GM18499 (cell line): ENCODE measurements around the gene PRAMEF7.
"Not testable (repeated sequence)": the region's sequence is repeated elsewhere in the genome, so short reads cannot be mapped to it uniquely, and the experiment has no call there.

Experiments
- ATAC-seq: cut with Tn5 transposase; IDR thresholded peaks from one replicate; pipeline ENCODE4 v1.9.1; 2021; ENCODE audit warnings: moderate number of reproducible peaks; ENCODE audit not compliant: insufficient read depth, unreplicated experiment

Gene PRAMEF7

GRCh38 chr1:12916310-12916709 is at the start of gene PRAMEF7:
Gene PRAMEF7 (plus strand): TSS chr1:12916610. CDS start chr1:12917693, 1,083 bp downstream.
- ATAC-seq = not testable (repeated sequence)

GRCh38 chr1:12878453-12878852 is 38.0 kb upstream of the PRAMEF7 start:
- ATAC-seq = not testable (repeated sequence)

- not testable (repeated sequence) for ATAC-seq
These were observed 30.3 kb upstream of the PRAMEF7 start, which contains the start of gene PRAMEF4 for GRCh38 chr1:12886101-12886500. Gene PRAMEF4 (minus strand): TSS chr1:12886201. CDS start chr1:12883394, 2,807 bp downstream.

DNA sequence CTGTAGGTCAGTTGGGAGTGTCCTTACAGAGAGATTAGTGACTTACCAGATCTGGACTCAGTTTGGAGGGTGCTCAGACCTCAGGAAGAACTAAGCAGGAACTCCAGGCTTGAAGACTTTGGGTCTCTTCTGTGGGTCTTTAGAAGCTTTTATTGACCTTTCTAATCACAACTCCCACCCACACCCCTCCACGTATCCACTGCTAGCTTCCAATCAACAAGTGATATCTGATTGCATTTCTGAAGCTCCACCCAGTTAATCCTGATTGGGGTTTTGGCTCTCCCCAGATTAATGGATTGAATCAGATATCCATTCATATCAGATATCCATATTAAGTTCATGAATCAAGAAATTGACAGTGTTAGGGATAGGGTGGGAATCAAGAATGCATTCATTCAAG is 18.2 kb upstream of the PRAMEF7 start, which contains the start of gene PRAMEF10:
Gene PRAMEF10 (minus strand): TSS at position 101 of the 400 bp plus-strand sequence. CDS start 2,423 bp downstream, outside the sequence.
- ATAC-seq = not testable (repeated sequence)

DNA sequence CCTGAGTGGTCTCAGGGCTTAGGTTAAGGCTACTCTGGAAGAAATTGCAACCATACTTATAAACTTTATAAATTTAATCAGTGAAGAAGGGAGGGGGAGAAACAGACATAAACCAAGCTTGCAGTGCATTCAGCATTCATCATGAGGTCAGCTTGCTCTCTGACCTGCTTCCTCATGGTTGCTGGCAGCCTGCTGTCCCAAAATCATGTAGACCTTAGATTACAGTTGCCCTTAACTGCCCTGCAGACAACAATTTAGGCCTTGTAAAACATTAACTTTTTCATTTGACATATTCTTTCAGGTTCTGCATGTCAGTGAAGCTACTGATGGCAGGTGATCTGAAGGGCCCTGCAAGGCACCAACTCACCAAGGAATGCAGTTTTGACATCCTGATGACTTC is 17.2 kb upstream of the PRAMEF7 start:
- ATAC-seq = not testable (repeated sequence)

DNA sequence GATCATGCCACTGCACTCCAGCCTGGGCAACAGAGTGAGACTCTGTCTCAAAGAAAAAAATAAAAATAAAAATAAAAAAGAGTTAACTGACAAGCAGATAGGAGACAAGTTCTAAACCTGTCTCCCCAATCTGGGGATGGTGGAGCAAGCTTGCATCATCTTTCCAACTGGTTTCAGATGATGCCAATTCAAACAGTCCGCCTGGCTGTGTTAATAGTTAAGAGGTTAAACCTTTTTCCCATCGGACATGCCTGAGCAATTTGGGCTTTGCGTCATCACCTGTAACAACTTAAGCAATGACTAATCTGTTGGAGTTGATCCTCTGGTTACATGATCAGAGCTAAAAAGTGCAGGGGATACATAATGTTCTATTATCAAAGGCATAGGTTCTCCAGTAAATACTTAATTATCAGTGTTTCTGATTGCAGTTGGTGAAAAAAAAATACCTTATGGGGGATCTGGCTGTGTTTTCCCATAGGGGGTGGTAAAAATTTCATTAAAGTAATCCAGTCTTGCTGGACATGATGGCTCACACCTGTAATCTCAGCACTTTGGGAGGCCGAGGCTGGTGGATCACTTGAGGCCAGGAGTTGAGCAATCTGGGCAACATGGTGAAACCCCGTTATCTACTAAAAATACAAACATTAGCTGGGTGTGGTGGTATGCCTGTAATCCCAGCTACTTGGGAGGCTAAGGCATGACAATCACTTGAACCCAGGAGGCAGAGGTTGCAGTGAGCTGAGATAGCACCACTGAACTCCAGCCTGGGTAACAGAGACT is 12.4 kb upstream of the PRAMEF7 start:
- not testable (repeated sequence) for ATAC-seq

DNA sequence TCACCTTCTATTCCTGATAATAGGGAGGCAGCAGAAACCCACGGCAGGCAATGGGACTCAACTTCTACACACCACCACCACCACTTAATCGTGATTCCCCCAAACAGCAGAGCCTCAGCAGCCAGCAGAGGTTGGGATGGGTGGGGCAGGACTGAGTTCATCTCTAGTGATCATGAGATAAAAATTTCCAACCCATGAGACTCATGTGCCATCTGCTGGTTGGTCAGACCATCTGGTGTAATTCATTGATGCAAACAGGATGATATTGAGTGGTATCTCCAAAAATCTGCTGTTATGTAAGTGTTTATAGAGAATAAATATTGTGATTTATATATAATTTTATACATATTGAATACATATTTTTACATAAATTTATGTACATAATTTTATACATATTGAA is 5.3 kb downstream of the PRAMEF7 start:
- not testable (repeated sequence) for ATAC-seq

- ATAC-seq = not testable (repeated sequence)
These were observed 8.0 kb downstream of the PRAMEF7 start for GRCh38 chr1:12924368-12924767.

DNA sequence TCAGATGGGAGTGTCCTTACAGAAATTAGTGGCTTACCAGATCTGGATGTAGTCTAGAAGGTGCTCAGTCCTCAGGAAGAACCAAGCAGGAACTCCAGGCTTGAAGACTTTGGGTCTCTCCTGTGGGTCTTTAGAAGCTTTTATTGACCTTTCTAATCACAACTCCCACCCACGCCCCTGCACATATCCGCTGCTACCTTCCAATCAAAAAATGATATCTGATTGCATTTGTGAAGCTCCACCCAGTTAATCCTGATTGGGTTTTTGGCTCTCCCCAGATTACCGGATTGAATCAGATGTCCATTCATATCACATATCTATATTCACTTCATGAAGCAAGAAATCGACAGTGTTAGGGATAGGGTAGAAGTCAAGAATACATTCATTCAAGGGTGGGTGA is 31.1 kb downstream of the PRAMEF7 start, which contains the start of gene PRAMEF6:
Gene PRAMEF6 (minus strand): TSS at position 101 of the 400 bp plus-strand sequence. CDS start 5,062 bp downstream, outside the sequence.
- ATAC-seq = not testable (repeated sequence)
